GM19438 (cell line): ENCODE measurements around the gene FGF4.

Experiments used
- ATAC-seq: cut with Tn5 transposase; IDR thresholded peaks from one replicate; pipeline ENCODE4 v1.9.1; 2021; ENCODE audit warnings: low read depth; ENCODE audit not compliant: unreplicated experiment

FGF4 gene

DNA sequence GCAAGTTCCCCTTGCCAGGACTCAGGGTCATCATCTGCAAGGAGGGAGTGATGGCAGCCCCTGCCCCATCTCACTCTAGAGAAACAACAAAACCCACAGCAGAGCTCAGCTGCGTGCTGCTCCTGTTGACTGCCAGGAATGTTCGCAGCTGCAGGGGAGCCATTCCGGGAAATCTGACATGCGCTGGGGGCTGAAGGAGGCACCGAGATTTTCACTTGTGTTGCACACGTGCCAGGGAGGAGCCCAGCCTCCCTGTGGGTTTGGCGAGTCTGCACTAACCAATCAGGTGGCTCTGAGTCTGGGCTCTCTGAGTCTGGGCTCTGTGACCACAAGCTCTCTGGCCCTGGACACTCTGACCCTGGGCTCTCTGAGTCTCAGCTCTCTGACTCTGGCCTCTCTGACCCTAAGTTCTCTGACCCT is 33.5 kb upstream of the FGF4 start:
- ATAC-seq: no peak

DNA sequence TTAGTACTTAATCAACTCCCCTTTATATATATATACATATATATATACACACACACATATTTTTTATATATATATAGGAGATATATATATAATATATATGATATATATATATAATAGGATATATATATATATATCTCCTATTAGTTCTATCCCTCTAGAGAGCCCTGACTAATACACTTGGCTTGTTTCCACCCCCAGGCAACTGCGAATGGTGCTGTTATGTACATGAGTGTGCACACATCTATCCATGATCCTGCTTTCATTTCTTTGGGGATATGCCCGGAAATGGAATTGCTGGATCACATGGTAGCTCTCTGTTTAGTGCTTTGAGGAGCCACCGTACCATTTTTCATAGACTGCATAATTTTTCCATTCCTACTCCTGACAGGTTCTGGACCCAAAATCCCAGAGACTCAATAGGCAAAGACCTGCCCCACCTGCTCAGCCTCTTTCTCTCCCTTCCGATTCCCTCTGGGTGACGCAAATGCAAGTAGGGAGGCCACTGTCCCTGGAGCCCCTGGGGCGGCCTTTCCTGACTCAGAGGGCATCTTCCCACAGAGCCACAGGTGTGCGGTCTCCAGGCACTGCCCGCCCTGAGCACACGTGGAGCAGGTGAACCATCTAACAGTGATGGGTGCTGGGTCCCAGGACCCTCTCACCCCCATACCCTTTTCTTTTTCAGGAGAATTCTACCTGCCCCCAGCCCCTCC is 32.1 kb upstream of the FGF4 start:
- ATAC-seq: no peak

GRCh38 chr11:69804769-69805508 is 29.8 kb upstream of the FGF4 start:
- no peak for ATAC-seq

- no peak for ATAC-seq
Observed at GRCh38 chr11:69803604-69804218, 28.6 kb upstream of the FGF4 start.

- ATAC-seq: no peak
Observed at GRCh38 chr11:69803022-69803421, 27.9 kb upstream of the FGF4 start.

GRCh38 chr11:69802590-69802989 is 27.4 kb upstream of the FGF4 start:
- ATAC-seq: no peak

- ATAC-seq: no peak
Observed at GRCh38 chr11:69801513-69802335, 26.6 kb upstream of the FGF4 start.

DNA sequence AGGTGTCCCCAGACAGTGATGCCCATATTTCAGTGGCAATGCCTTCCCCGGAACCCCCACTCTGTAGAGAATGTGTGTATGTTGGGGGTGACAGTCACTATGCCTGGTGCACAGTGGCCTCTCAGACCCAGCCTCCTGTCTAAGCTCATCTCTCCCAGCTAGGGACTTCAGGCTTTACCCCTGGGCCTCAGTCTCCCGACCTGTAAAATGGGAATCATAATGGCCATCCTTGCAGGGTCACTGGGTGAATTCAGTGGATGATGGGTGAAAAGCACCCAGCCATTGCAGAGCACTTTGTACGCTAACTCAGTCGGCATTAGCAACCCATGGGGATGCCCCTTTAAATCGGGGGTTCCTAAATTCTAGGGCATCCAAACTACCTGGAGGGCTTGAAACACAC is 25.1 kb upstream of the FGF4 start:
- no peak for ATAC-seq

- ATAC-seq: no peak
Observed at GRCh38 chr11:69799582-69799981, 24.4 kb upstream of the FGF4 start.

GRCh38 chr11:69799097-69799496 is 24.0 kb upstream of the FGF4 start:
- no peak for ATAC-seq

DNA sequence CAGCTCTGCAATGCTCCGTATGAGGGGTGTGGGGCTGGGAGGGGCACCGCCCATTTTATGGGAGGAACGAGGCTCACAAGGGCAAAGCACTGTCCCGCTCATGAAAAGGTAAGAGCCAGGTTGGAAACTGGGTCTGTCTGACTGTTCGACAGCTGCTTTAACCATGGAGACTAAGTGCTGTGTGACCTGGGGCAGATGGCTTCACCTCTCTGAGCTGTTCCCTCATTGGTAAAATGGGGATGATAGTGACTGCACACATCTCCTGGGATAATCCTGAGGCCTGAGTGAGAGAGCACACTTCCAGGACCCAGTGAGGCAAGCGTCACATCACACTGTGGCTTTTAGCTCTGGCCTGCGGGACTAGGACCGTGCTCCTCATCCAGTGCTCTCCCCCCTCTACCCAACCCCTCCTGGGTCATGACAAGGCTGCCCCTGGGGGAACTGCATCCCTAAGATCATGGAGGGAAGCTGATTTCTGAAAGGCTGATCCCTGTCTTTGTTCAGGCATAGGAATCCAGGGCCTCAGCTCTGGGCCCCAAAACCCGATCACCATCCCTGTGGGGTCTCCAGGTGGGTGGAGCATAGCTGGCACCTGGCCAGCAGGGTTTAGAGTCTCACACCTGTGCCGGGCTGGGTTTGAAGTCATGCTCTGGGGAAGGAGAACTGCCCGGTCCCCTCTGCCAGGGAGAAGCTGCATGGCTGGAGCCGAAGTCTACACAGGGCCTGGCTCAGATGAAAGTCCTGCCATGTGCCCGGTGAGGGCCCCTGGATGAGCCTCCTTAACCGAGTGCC is 22.8 kb upstream of the FGF4 start:
- ATAC-seq: no peak

GRCh38 chr11:69797156-69797555 is 22.0 kb upstream of the FGF4 start:
- no peak for ATAC-seq

DNA sequence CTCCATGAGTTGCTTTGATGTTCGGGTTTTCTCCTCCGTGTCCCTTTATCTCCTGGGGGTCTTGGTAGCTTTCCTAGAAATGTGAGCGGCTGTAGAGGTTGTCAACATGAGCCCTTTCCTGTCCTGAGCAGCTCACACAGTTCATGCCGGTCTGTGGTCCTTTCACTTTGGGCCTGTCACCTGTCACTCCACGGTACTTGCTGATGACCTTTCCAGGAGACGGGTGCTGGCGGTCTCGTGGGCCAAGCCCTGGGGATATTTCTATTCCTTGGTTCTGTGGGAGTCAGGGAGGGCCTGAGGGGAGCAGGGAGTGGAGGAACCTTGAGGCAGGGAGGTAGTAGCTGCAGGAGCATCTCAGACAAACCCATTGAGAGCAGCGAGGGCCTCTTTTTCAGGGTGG is 20.9 kb upstream of the FGF4 start:
- ATAC-seq: no peak

GRCh38 chr11:69791276-69792180 is 16.4 kb upstream of the FGF4 start:
- ATAC-seq: no peak

- ATAC-seq: no peak
Observed at GRCh38 chr11:69788956-69789355, 13.8 kb upstream of the FGF4 start.

GRCh38 chr11:69787906-69788305 is 12.8 kb upstream of the FGF4 start:
- no peak for ATAC-seq

DNA sequence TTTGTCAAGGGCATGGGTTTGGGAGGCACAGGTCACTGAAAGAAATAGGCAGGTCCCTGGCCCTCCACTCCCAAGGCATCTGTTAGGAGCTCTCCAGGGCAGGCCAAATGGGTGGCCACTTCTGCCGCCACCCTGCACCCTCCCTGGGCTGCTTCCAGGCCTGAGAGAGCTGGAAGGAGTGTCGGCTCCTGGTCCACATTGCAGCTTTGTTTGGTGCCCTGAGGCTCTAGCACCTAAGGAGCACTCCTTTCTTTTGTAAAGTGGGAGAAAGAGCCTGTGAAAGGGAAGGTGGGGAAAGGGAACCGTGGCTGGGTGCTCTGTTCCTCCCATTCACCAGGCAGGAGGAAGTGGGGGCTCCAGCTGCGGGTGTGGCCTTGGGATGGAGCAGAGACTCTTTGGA is 12.3 kb upstream of the FGF4 start:
- no peak for ATAC-seq

- no peak for ATAC-seq
Observed at GRCh38 chr11:69781241-69781640, 6.1 kb upstream of the FGF4 start.

- no peak for ATAC-seq
Observed at GRCh38 chr11:69778373-69778772, 3.2 kb upstream of the FGF4 start.
